OCI-LY7 (cell line): ENCODE measurements around the gene CNIH2. TPM values are rescaled to one million over a fixed set of nuclear protein-coding genes. Genes with fewer than 3 reads are reported as not detected.

ENCODE experiments used
- BruUV-seq: library from RNA; stranded (reverse); fragments of 400-500 nt; replicated peaks from 2 replicates; lab custom pipeline; 2021; lab: Mats Ljungman, UMichigan
- CTCF ChIA-PET: fragments of 300-600 bp; sonication (Branson Sonifier 250); formaldehyde crosslinking; loops from one replicate; lab custom pipeline; 2022; ENCODE audit warnings: antibody characterized with exemption; ENCODE audit not compliant: unreplicated experiment; lab: Charles Lee
- POLR2A ChIA-PET: fragments of 300-600 bp; sonication (Branson Sonifier 250); formaldehyde crosslinking; loops from one replicate; lab custom pipeline; 2022; ENCODE audit warnings: antibody characterized with exemption; lab: Charles Lee
- DNase-seq: peaks from one replicate; pipeline ENCODE4 v3.0.0-alpha.2; 2015; ENCODE audit warnings: low spot score
- H2AFZ ChIP-seq: fragments of 200-600 bp; sonication (generic), shearing (Covaris generic); 2 replicates; pipeline ENCODE4 v1.6.1; 2014; ENCODE audit warnings: mild to moderate bottlenecking, antibody characterized with exemption, low read length, moderate library complexity
- H3K27ac ChIP-seq: fragments of 200-600 bp; sonication (generic); 2 replicates; pipeline ENCODE4 v1.5.1; 2014; ENCODE audit warnings: mixed run types, low read depth, mild to moderate bottlenecking, moderate library complexity, low read length, inconsistent platforms; ENCODE audit not compliant: poor library complexity, severe bottlenecking
- H3K36me3 ChIP-seq: fragments of 200-600 bp; sonication (generic); 2 replicates; pipeline ENCODE4 v1.6.1; 2014; ENCODE audit warnings: mild to moderate bottlenecking, antibody characterized with exemption, low read length, moderate library complexity, mixed read lengths; ENCODE audit not compliant: insufficient read depth
- H3K4me1 ChIP-seq: fragments of 200-600 bp; sonication (generic); 2 replicates; pipeline ENCODE4 v1.5.1; 2014; ENCODE audit warnings: mild to moderate bottlenecking, low read length; ENCODE audit not compliant: insufficient read depth, poor library complexity, severe bottlenecking
- H3K4me2 ChIP-seq: fragments of 200-600 bp; sonication (generic); 2 replicates; pipeline ENCODE4 v1.6.1; 2014; ENCODE audit warnings: mild to moderate bottlenecking, low read length
- H3K4me3 ChIP-seq: fragments of 200-600 bp; sonication (generic); 2 replicates; pipeline ENCODE4 v1.5.1; 2014; ENCODE audit warnings: mild to moderate bottlenecking, low read depth, low read length; ENCODE audit not compliant: poor library complexity, severe bottlenecking
- H3K79me2 ChIP-seq: fragments of 200-600 bp; sonication (generic); 2 replicates; pipeline ENCODE4 v1.6.1; 2016; ENCODE audit warnings: low read depth, mild to moderate bottlenecking, low read length, moderate library complexity, mixed read lengths; ENCODE audit not compliant: insufficient read depth
- H3K9me2 ChIP-seq: fragments of 200-600 bp; sonication (generic); 2 replicates; pipeline ENCODE4 v1.6.1; 2016; ENCODE audit warnings: mild to moderate bottlenecking, low read length, mixed read lengths; ENCODE audit not compliant: insufficient read depth
- H3K9me3 ChIP-seq: fragments of 200-600 bp; sonication (generic); 2 replicates; pipeline ENCODE4 v1.6.1; 2014; ENCODE audit warnings: mild to moderate bottlenecking, mixed run types, low read length, mixed read lengths
- H4K20me1 ChIP-seq: fragments of 200-600 bp; sonication (generic); 2 replicates; pipeline ENCODE4 v1.6.1; 2014; ENCODE audit warnings: mild to moderate bottlenecking, antibody characterized with exemption, low read length, moderate library complexity, mixed read lengths; ENCODE audit not compliant: insufficient read depth
- EZH2phosphoT487 ChIP-seq: fragments of 200-600 bp; sonication (generic); IDR thresholded peaks from 2 replicates; pipeline ENCODE4 v1.6.1; 2018; ENCODE audit warnings: low read depth, borderline replicate concordance, mild to moderate bottlenecking, mixed run types, antibody characterized with exemption, low read length, moderate library complexity, mixed read lengths
- intact Hi-C: fragments of 100-400 bp; cut with micrococcal nuclease; formaldehyde crosslinking; loops from one replicate; pipeline ENCODE4 v1.10.0; 2022; ENCODE audit not compliant: unreplicated experiment
- total RNA-seq, 2 experiments: library from RNA; depleted of rRNA in 1 of 2; stranded (reverse); fragments of >200 nt in 1 of 2; shearing (Covaris generic) in 1 of 2; gene quantifications; 2 replicates each; pipeline ENCODE4 v1.2.3, GENCODE V29; 2014 to 2022
- TF ChIP-seq, protein P1 (sequence below): fragments of 200-600 bp; sonication (generic); conservative IDR thresholded peaks from 2 replicates; pipeline ENCODE4 v1.5.1; 2014; ENCODE audit warnings: mild to moderate bottlenecking, antibody characterized with exemption, low read length, moderate library complexity, mixed read lengths

CNIH2 gene
- total RNA-seq, 2 experiments from 2014 or later: 0.60 to 2.7 TPM

DNA sequence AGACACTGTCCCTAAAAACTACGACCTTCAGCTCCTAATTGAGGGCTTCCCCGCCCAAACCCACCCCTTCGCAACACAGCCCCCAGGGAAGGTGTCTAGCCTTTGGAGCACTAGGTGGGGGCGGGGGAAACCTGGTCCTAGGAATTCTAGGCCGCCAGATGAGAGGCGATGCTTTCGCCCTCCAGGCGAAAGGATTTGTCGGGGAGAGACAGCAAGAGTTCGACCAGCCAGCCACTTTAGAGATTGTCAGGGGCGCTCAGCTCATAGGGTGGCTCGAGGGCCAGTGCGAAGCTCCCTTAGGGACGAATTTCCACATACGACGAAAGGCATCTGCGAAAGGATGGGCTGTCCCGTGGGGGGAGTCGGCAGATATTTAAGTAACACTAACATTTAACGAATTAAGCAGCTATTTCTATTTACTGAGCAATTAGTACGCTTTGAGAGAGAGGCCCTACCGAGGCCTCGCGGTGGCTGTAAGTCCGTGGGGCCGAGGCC is 33.5 kb downstream of the CNIH2 start:
- peak overlapping the region; percentile 70 for H2AFZ ChIP-seq
- H3K27ac ChIP-seq: peak overlapping the region; percentile 72
- H3K9me2 ChIP-seq: no peaks in the 10 kb centered on the region
- H3K36me3 ChIP-seq: no peaks in the 10 kb centered on the region
- intact Hi-C loops: loop anchor here (1.0 to 5.0 kb wide), 2 partner anchors 36 to 78 kb away; partner anchors contain the start of genes B4GAT1 and BRMS1
- H3K4me2 ChIP-seq: peak overlapping the region; percentile 89
- ChIA-PET CTCF (interaction anchor here (0.5 to 2.5 kb wide), 7 partner anchors 12 to 1091 kb away, joined by 3 to 7 read pairs (median 3); partner anchors contain the start of genes B4GAT1 and YIF1A), POLR2A (interaction anchor here (0.6 to 3.6 kb wide), 8 partner anchors 8 to 43 kb away, joined by 3 to 13 read pairs (median 4); partner anchors contain the start of genes RAB1B and YIF1A)
- no peaks in the 10 kb centered on the region for H3K79me2 ChIP-seq
- TF ChIP-seq, protein P1, sequence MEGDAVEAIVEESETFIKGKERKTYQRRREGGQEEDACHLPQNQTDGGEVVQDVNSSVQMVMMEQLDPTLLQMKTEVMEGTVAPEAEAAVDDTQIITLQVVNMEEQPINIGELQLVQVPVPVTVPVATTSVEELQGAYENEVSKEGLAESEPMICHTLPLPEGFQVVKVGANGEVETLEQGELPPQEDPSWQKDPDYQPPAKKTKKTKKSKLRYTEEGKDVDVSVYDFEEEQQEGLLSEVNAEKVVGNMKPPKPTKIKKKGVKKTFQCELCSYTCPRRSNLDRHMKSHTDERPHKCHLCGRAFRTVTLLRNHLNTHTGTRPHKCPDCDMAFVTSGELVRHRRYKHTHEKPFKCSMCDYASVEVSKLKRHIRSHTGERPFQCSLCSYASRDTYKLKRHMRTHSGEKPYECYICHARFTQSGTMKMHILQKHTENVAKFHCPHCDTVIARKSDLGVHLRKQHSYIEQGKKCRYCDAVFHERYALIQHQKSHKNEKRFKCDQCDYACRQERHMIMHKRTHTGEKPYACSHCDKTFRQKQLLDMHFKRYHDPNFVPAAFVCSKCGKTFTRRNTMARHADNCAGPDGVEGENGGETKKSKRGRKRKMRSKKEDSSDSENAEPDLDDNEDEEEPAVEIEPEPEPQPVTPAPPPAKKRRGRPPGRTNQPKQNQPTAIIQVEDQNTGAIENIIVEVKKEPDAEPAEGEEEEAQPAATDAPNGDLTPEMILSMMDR: no peak
- TF ChIP-seq EZH2phosphoT487: no peak
- no peaks in the 10 kb centered on the region for H4K20me1 ChIP-seq
- peak overlapping the region; percentile 70 for H3K4me3 ChIP-seq
- DNase-seq: no peak
- H3K4me1 ChIP-seq: peaks cover 14% of the 10 kb centered on the region
- no peaks in the 10 kb centered on the region for H3K9me3 ChIP-seq
- no TSS peak for BruUV-seq

DNA sequence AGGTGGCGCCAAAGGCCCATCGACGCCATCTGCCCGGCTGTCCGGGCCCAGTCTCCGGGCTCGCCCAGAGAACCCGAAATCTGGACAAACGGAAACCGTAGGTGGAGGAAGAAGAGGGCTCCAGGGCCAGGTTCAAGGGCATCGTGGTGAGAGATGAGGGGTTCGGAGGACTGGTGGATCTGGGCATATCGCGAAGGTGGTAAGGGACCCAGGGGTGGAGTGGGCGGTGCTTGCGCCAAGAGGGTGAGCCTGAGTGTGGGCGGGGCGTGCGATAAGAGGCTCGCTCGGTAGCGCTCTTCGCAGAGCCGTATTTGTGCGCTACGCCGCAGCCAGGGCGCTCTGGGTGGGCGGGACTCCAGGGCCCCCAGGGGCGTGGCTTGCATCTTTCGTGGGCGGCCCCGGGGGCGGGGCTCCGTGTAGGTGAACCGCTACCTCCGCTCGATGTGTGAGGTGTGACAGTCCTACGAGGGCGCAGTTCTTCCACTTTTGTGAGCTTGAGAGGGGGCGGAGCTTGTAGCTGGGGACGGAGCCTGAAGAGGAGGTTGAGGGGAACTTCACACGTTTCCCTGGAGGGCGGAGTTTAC is 34.1 kb downstream of the CNIH2 start:
- Histone ChIP-seq H4K20me1 (no peaks in the 10 kb centered on the region), H3K9me2 (no peaks in the 10 kb centered on the region), H3K36me3 (no peaks in the 10 kb centered on the region), H3K4me1 (peaks cover 18% of the 10 kb centered on the region), H3K27ac (peak overlapping the region; percentile 72), H3K79me2 (no peaks in the 10 kb centered on the region), H2AFZ (peak overlapping the region; percentile 70), H3K4me3 (peak overlapping the region; percentile 70), H3K9me3 (no peaks in the 10 kb centered on the region), H3K4me2 (peak overlapping the region; percentile 89)
- ChIA-PET CTCF (interaction anchor here (0.5 to 2.5 kb wide), 11 partner anchors 10 to 1090 kb away, joined by 3 to 7 read pairs (median 3); partner anchors contain the start of genes B4GAT1, RIN1 and YIF1A), POLR2A (interaction anchor here (0.6 to 3.6 kb wide), 15 partner anchors 8 to 510 kb away, joined by 3 to 13 read pairs (median 4); partner anchors contain the start of genes BRMS1, RAB1B and YIF1A)
- peak; percentile 98 for DNase-seq
- no TSS peak for BruUV-seq
- TF ChIP-seq, protein P1: peak; percentile 99
- no peak for TF ChIP-seq EZH2phosphoT487
- intact Hi-C loops: loop anchor here (1.0 to 5.0 kb wide), 4 partner anchors 16 to 77 kb away; partner anchors contain the start of genes B4GAT1, BRMS1 and SLC29A2
